Measurements from ENCODE around the gene SSH2.

Gene SSH2

DNA sequence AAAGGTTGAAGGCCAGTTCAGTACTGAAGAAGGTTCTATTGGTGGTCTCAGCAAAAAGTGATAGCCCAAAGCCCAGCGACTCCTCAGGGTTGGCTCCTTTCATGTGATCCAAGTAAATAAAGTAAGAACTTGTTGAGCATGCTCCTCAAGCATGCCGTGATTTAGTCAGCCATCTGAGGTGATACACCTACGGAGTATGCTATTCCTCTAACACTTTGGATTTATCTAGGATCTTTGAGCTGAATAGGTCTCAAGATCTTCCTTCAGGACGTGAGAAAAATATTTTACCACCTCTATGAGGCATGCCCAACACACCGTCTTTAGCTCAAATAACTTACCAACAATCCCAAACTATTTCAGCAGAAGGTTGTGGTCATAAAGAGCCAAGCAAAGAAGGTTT is 154.0 kb downstream of the SSH2 start:
- no peak for DNase-seq

GRCh38 chr17:29772981-29773380 is 157.0 kb downstream of the SSH2 start:
- DNase-seq: no peak

DNA sequence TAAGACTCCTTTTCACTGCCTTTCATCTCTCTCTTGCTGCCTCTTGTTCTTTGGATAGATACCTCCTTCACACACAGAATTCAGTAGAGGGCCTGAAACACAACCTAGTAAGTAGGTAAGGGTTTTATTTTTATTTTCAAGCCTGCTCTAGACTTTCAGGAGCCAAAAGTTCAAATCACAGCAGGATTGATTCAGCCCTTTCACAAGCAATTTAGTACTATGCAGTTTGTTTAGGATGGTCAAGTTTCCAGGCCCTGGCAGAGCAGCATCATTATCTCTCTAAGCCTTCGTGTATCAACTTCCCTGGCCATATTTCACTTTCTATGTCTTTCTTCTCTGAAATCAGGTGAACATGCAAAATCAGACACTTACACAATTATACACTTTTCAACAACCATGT is 158.5 kb downstream of the SSH2 start:
- DNase-seq: no peak

DNA sequence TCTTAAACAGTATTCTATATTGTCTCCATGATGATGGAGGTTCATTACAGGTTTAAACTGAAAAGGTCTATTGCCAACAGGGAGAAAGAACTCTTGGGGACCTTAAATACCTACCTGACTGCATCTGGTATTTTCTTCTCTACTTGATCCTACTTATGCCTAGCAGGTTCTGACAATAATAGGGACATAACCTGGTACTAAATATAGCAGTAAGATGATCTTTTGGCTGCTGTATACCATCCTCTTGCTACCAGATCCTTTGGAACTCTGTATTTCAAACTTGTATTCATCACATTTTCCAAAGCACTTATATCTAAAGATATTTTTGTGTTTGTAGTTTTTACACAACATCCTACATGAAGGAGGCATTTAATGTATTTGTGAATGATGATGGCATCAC is 160.8 kb downstream of the SSH2 start:
- DNase-seq: no peak

DNA sequence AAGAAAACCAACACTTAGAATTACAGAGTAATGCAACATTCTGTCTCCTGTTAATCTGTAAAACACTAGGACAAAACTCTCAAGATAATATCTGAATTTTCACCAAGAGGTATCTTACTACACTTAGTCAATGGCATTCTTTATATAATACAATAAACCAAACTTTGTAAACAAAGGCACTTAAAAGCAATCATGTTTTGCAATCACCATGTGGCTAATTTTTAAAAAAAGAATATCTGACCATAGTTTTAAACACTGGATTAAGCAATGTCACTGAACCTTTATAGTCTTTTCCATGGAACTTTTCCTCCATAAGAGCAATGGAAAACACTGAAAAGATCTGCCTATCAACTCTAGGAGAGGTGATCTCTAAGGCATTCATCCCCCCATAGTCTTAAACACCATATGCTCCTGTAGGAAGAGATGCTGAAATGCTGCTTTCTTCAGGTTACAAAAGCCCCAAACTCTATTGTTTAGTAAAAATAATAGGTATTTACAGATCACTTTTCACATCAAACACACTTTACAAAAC is 163.2 kb downstream of the SSH2 start:
- DNase-seq: no peak

- no peak for DNase-seq
Observed at GRCh38 chr17:29764748-29765147, 165.3 kb downstream of the SSH2 start.

GRCh38 chr17:29764217-29764616 is 165.8 kb downstream of the SSH2 start:
- DNase-seq: no peak

GRCh38 chr17:29763273-29763672 is 166.8 kb downstream of the SSH2 start:
- no peak for DNase-seq

DNA sequence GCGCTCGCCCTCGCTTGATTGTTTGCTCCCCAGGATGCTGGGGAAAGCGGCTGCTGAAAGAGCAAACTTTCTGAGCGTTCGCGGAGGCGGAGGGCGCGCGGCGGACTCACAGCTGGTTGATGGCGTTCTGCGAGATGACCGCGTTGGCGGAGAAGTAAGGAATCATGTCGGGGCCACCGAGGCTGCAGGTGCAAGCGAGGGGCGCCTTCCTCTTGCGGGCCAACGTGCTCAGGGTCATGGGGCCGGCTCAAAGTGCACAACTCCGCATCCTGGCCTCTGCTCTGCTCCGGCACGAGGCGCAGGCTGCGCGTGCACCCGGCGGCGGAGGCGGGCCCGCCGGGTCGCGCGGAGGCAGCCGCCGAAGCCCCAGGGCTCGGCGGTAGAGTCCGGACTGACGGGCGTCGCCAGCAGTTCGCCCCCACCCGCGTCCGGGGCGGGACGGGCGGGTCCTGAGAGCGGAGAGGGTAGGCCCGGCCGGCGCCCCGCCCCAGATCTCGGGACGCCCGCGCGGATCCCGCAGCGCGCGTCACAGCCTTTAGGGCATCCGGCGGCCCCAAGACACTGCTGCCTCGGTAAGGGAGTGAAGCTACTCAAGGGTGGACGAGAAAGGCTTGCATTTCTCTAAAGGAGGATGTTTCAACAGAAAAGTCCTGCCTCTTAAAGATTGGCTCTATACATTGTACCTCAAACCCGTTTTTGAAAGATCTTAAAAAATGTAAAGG is 168.8 kb downstream of the SSH2 start:
- peak; percentile 89 for DNase-seq

GRCh38 chr17:29760279-29761039 is 169.6 kb downstream of the SSH2 start:
- peak; percentile 17 for DNase-seq

DNA sequence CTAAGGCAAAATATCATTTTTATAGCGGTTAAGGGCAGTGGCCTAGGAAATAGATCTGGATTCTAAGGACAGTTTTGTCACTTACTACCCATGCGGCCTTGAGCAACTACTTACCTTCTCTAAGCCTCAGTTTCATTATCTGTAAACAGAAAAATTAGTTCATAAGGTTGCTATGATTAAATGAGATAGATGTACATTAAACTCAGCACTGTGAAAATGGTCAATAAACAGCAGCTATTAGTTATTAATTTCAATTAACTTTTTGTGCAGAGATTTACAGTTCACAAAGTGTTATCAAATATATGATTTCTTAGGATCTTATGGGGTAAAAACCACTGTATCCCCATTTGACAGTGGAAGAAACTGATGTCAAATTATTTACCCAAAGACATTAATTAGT is 171.8 kb downstream of the SSH2 start:
- no peak for DNase-seq

GRCh38 chr17:29757788-29758187 is 172.2 kb downstream of the SSH2 start:
- no peak for DNase-seq

DNA sequence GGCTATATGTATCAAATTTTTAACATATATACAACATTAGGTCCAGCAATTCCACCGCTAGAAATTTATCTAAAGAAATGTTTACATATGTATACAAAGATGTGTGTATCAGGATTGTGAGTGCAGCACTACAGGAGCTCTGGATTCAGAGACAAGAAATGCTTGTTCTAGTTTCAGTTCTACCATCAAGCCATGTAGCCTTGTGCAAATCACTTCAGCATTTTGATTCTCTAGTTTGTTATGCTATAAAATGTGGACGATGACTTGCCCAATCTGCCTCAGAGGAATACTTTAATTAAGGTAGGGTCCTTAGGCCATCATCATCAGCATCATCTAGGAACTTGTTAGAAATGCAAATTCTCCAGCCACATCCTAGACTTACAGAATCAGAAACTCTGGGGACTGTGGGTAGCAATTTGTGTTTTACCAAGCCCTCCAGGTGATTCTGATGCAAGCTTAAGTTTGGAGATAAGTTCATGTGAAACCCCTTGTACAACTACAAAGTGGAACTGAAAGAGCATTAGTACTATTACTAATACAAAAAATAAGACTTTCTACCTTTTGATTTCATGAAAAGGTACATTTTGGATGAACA is 176.1 kb downstream of the SSH2 start:
- DNase-seq: no peak

- no peak for DNase-seq
Observed at GRCh38 chr17:29749045-29749825, 180.8 kb downstream of the SSH2 start.

DNA sequence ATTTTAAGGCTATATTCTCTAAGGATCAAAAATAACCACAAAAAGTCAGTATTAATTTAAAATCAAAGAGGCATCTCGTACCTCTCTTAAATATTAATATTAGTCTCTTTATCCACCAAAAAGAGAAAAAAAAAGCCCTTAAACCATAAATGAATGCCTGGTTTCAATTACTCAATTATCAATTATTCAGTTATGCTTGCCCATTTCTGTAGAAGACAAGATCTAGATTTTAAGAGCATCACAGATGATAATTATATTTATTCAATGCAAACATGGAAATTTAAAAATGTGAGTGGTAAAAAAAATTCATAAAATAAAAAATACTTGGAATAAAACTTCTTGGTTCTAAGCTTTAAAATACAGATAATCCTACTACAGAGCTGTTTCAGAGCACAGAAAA is 181.6 kb downstream of the SSH2 start:
- no peak for DNase-seq

GRCh38 chr17:29747660-29748059 is 182.4 kb downstream of the SSH2 start:
- DNase-seq: peak; percentile 33

GRCh38 chr17:29746669-29747068 is 183.4 kb downstream of the SSH2 start:
- DNase-seq: no peak

GRCh38 chr17:29744121-29744520 is 185.9 kb downstream of the SSH2 start:
- no peak for DNase-seq

DNA sequence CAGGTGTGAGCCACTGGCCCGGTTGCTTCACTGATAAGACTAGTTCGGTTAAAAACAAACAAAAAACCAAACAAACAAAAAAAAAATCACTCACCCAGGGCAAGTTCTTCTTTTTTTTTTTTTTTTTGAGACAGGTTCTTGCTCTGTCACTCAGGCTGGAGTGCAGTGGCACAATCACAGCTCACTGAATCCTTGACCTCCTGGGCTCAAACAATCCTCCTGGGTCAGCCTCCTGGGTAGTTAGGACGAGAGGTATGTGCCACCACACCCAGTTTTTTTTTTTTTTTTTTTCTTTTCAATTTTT is 187.9 kb downstream of the SSH2 start:
- no peak for DNase-seq

GRCh38 chr17:29740017-29740416 is 190.0 kb downstream of the SSH2 start:
- no peak for DNase-seq

- no peak for DNase-seq
Observed at GRCh38 chr17:29734640-29735039, 195.4 kb downstream of the SSH2 start.

DNA sequence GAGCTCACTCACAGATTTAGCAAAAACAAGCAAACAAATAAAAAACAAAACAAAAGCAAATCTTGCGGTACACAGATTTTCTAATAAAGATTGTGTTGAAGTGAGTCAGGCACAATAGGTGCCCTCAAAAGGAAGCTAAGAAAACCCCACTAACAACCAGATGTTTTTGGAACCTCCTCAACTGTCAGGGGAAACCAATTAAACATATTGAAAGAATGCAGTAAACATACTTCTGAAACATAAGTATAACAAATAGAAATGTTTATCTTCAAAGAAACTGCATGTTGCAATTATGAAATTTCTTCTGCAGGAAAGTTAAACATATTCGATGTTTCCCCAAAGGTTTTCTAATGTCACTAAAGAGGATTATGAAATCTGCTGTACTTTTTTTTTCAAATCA is 196.9 kb downstream of the SSH2 start:
- peak; percentile 42 for DNase-seq

DNA sequence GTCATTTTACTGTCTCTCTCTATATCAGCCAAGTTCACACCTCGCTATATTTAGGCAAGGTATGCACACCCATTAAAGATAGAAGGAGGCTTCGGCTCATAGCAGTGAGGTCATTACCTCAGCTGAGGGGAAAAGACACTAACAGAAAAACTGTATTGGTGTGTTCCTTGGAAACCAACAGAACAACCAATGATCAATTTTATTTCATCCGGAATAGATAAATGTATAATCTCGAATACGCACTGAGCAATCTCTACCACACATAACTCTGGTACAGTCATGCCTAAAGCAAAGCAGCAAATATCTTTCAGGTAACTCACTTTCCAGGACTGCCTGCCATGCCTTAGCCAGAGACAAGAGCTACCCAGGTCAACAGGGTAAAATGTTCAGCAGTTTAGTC is 197.4 kb downstream of the SSH2 start:
- DNase-seq: peak; percentile 14

Measured in EL (cell line).